ENCODE results near the gene RAPGEF1. TPM values are rescaled to one million over a fixed set of nuclear protein-coding genes. Genes with fewer than 3 reads are reported as not detected.

RAPGEF1 gene
- total and polyA plus RNA-seq, 9 donors: 17.0 to 64.4 (median 36.4) TPM

- intact Hi-C loops (cut with DNase I): no loop called here
- 77 to 82% (median 82%) methylated on average over 6 of the region's 6 CpGs for WGBS, 3 donors
- H3K4me1 ChIP-seq (ENCODE audit: insufficient read depth): peaks cover 5% of the 10 kb centered on the region
- no peaks in the 10 kb centered on the region for H3K27me3 ChIP-seq
- H3K4me3 ChIP-seq: no peak overlapping the region
- no peaks in the 10 kb centered on the region for H3K9me3 ChIP-seq
- no peaks in the 10 kb centered on the region for H3K36me3 ChIP-seq
- no peak for TF ChIP-seq CTCF (IDR thresholded peaks at IDR 0.05)
- TF ChIP-seq EP300 (IDR thresholded peaks at IDR 0.05): no peak
- TF ChIP-seq POLR2A (IDR thresholded peaks at IDR 0.05): no peak
- no peak for DNase-seq
- H3K27ac ChIP-seq: no peak overlapping the region
These were observed 103.3 kb downstream of the RAPGEF1 start for GRCh38 chr9:131636593-131636992.

GRCh38 chr9:131635892-131636291, 104.0 kb downstream of the RAPGEF1 start:
- TF ChIP-seq POLR2A (IDR thresholded peaks at IDR 0.05): no peak
- TF ChIP-seq CTCF (IDR thresholded peaks at IDR 0.05): no peak
- no peak for TF ChIP-seq EP300 (IDR thresholded peaks at IDR 0.05)
- Histone ChIP-seq H3K27ac (peak overlapping the region; percentile 34 to 56), H3K4me3 (no peak overlapping the region), H3K27me3 (no peaks in the 10 kb centered on the region), H3K36me3 (no peaks in the 10 kb centered on the region), H3K4me1 (ENCODE audit: insufficient read depth) (peaks cover 5% of the 10 kb centered on the region), H3K9me3 (no peaks in the 10 kb centered on the region)
- intact Hi-C loops (cut with DNase I): no loop called here
- WGBS, 3 donors: 72 to 86% (median 81%) methylated on average over 5 of the region's 5 CpGs
- no peak for DNase-seq

GRCh38 chr9:131635285-131635684, 104.6 kb downstream of the RAPGEF1 start:
- H3K27me3 ChIP-seq: no peaks in the 10 kb centered on the region
- no peaks in the 10 kb centered on the region for H3K36me3 ChIP-seq
- DNase-seq: peak; percentile 69 to 87 (median 73)
- H3K9me3 ChIP-seq: no peaks in the 10 kb centered on the region
- H3K4me3 ChIP-seq: no peak overlapping the region
- WGBS, 3 donors: 2 to 13% (median 7%) methylated on average over 6 of the region's 6 CpGs
- intact Hi-C loops (cut with DNase I): no loop called here
- peaks cover 5% of the 10 kb centered on the region for H3K4me1 ChIP-seq (ENCODE audit: insufficient read depth)
- peak overlapping the region; percentile 34 to 56 for H3K27ac ChIP-seq
- TF ChIP-seq EP300 (IDR thresholded peaks at IDR 0.05) (no peak), CTCF (IDR thresholded peaks at IDR 0.05) (no peak), POLR2A (IDR thresholded peaks at IDR 0.05) (no peak)

DNA sequence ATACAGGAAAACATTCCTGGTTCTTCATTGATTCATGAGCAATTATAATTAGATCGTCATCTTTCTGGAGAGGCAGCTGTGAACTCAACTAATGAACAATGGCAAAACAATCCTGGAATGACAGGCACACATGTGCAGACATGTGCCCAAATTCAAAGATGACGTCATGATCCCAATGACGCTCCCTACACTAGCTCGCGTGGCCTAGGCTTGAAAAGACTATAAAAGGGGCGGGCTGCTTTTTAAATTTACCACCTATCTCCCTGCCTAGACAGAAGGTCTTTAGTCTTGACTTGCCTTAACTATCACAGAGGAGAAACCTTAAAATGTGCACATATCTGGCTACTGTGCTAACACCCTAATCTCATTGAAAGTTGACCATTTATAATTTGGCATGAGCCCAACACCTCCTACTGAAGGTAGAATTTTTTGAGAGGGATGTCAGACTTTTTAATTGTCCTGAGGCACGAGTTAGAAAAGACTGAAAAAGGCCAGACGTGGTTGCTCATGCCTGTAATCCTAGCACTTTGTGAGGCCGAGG, 106.3 kb downstream of the RAPGEF1 start:
- DNase-seq: no peak
- WGBS, 3 donors: 86 to 92% (median 90%) methylated on average over 9 of the region's 9 CpGs
- TF ChIP-seq POLR2A (IDR thresholded peaks at IDR 0.05): no peak
- no peak overlapping the region for H3K4me3 ChIP-seq
- no peak overlapping the region for H3K27ac ChIP-seq
- intact Hi-C loops (cut with DNase I): no loop called here
- peaks cover 2% of the 10 kb centered on the region for H3K4me1 ChIP-seq (ENCODE audit: insufficient read depth)
- no peaks in the 10 kb centered on the region for H3K27me3 ChIP-seq
- H3K36me3 ChIP-seq: no peaks in the 10 kb centered on the region
- H3K9me3 ChIP-seq: no peaks in the 10 kb centered on the region

DNA sequence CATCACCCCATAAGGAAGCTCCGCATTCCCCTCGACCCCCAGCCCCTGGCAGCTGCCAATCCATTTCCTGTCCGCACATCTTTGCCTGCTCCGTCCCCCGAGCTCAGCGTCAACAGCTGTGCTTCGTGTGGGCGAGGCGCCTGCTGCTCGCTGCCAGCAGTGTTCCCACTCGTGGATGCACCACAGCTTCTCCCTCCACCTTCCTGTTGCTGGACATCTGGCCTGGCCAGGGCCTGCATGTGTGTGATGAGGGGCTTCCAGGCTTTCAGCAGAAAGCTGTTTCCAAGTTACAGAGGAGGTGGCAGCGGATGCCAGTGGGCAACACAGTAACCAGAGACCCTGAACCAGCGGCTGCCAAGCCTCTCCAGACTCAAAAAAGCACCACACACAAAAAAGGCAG, 108.6 kb downstream of the RAPGEF1 start:
- Histone ChIP-seq H3K9me3 (no peaks in the 10 kb centered on the region), H3K36me3 (no peaks in the 10 kb centered on the region), H3K27me3 (no peaks in the 10 kb centered on the region), H3K4me1 (ENCODE audit: insufficient read depth) (peaks cover 2% of the 10 kb centered on the region), H3K27ac (no peak overlapping the region), H3K4me3 (no peak overlapping the region)
- 76 to 85% (median 84%) methylated on average over 13 of the region's 13 CpGs for WGBS, 3 donors
- intact Hi-C loops (cut with DNase I): no loop called here
- TF ChIP-seq POLR2A (IDR thresholded peaks at IDR 0.05) (no peak), EP300 (IDR thresholded peaks at IDR 0.05) (no peak), CTCF (IDR thresholded peaks at IDR 0.05) (no peak)
- no peak for DNase-seq

All from ovary (tissue), 9 donors.